HepG2 (cell line): ENCODE results near the gene CYB5R2. TPM values are rescaled to one million over a fixed set of nuclear protein-coding genes. Genes with fewer than 3 reads are reported as not detected.
A peak's percentile ranks its signal among the peaks of the same experiment; 100 is the strongest.

ENCODE experiments used
- ARNTL ChIP-seq: sonication (generic); formaldehyde crosslinking; IDR thresholded peaks from 2 replicates; pipeline ENCODE4 v1.4.0; 2020; ENCODE audit warnings: mild to moderate bottlenecking, missing genetic modification reagents
- BATF2 ChIP-seq: sonication (generic); formaldehyde crosslinking; IDR thresholded peaks from 2 replicates; pipeline ENCODE4 v1.8.0; 2022; ENCODE audit warnings: mild to moderate bottlenecking, missing genetic modification reagents, moderate library complexity
- CENPBD1 ChIP-seq: sonication (generic); formaldehyde crosslinking; IDR thresholded peaks from 2 replicates; pipeline ENCODE4 v1.8.0; 2022; ENCODE audit warnings: missing genetic modification reagents, low read depth, mild to moderate bottlenecking, borderline replicate concordance
- HNF1B ChIP-seq: sonication (generic); formaldehyde crosslinking; IDR thresholded peaks from 2 replicates; pipeline ENCODE4 v1.5.1; 2020; ENCODE audit warnings: mild to moderate bottlenecking, moderate library complexity, missing genetic modification reagents
- KLF16 ChIP-seq, 2 experiments: sonication (generic) in 1 of 2; formaldehyde crosslinking in 1 of 2; IDR thresholded peaks; 2 replicates each; pipeline versions ENCODE4 v1.6.1 to v1.8.0; 2016 to 2023; ENCODE audit warnings: missing genetic modification reagents in 2 of 2, missing compliant biosample characterization in 1 of 2
- LCORL ChIP-seq, 2 experiments: fragments of 450-650 bp in 1 of 2; sonication (generic) in 1 of 2; formaldehyde crosslinking in 1 of 2; IDR thresholded peaks; 2 replicates each; pipeline versions ENCODE4 v1.5.0 to v1.6.1; 2017 to 2020; ENCODE audit warnings: antibody characterized with exemption in 1 of 2, missing genetic modification reagents in 1 of 2
- MBD4 ChIP-seq: IDR thresholded peaks from 2 replicates; pipeline ENCODE4 v1.6.1; 2012; ENCODE audit warnings: low read length, inconsistent platforms, borderline replicate concordance
- MED8 ChIP-seq: sonication (generic); formaldehyde crosslinking; IDR thresholded peaks from 2 replicates; pipeline ENCODE4 v1.8.1; 2023; ENCODE audit warnings: mild to moderate bottlenecking, missing genetic modification reagents; ENCODE audit not compliant: insufficient replicate concordance
- NCOR1 ChIP-seq: fragments of 200-600 bp; sonication (generic); IDR thresholded peaks from 2 replicates; pipeline ENCODE4 v1.7.0; 2017; ENCODE audit warnings: antibody characterized with exemption, low read length, borderline replicate concordance
- NFE2 ChIP-seq: sonication (generic); formaldehyde crosslinking; IDR thresholded peaks from 2 replicates; pipeline ENCODE4 v1.4.0; 2020; ENCODE audit warnings: missing genetic modification reagents
- ONECUT2 ChIP-seq: sonication (generic); formaldehyde crosslinking; IDR thresholded peaks from 2 replicates; pipeline ENCODE4 v1.4.0; 2020; ENCODE audit warnings: missing genetic modification reagents
- POGK ChIP-seq: sonication (generic); formaldehyde crosslinking; conservative IDR thresholded peaks from 2 replicates; pipeline ENCODE4 v1.8.0; 2022; ENCODE audit warnings: mild to moderate bottlenecking, moderate library complexity, missing genetic modification reagents
- RAD21 ChIP-seq: fragments of 450-650 bp; formaldehyde crosslinking; IDR thresholded peaks from 2 replicates; pipeline ENCODE4 v1.5.0; 2020; ENCODE audit warnings: mild to moderate bottlenecking
- SOX5 ChIP-seq: IDR thresholded peaks from 2 replicates; pipeline ENCODE4 v1.6.1; 2016; ENCODE audit warnings: borderline replicate concordance
- SP1 ChIP-seq, 2 experiments: fragments of 450-650 bp in 1 of 2; sonication (generic) in 1 of 2; formaldehyde crosslinking in 1 of 2; IDR thresholded peaks; 2 replicates each; pipeline versions ENCODE4 v1.4.0 to v1.6.1; 2016 to 2020; ENCODE audit warnings: missing genetic modification reagents in 1 of 2
- SP5 ChIP-seq: IDR thresholded peaks from 2 replicates; pipeline ENCODE4 v1.6.1; 2016; ENCODE audit warnings: low read depth, borderline replicate concordance
- TFAP4 ChIP-seq: sonication (generic); IDR thresholded peaks from 2 replicates; pipeline ENCODE4 v1.6.1; 2016; ENCODE audit warnings: low read depth, borderline replicate concordance
- ZBTB1 ChIP-seq: sonication (generic); formaldehyde crosslinking; IDR thresholded peaks from 2 replicates; pipeline ENCODE4 v1.4.0; 2020; ENCODE audit warnings: missing genetic modification reagents, borderline replicate concordance
- ZIK1 ChIP-seq: sonication (generic); formaldehyde crosslinking; IDR thresholded peaks from 2 replicates; pipeline ENCODE4 v1.5.0; 2020; ENCODE audit warnings: mild to moderate bottlenecking, low read depth, missing genetic modification reagents, borderline replicate concordance
- ZNF280B ChIP-seq: sonication (generic); formaldehyde crosslinking; IDR thresholded peaks from 2 replicates; pipeline ENCODE4 v1.5.0; 2020; ENCODE audit warnings: missing genetic modification reagents, mild to moderate bottlenecking, borderline replicate concordance
- ZNF775 ChIP-seq: sonication (generic); formaldehyde crosslinking; IDR thresholded peaks from 2 replicates; pipeline ENCODE4 v1.4.0; 2020; ENCODE audit warnings: missing genetic modification reagents, mild to moderate bottlenecking, moderate library complexity, borderline replicate concordance
- polyA plus RNA-seq, 8 experiments: library from polyadenylated mRNA; depleted of rRNA in 3 of 8; stranded (reverse) in 7 of 8; unstranded in 1 of 8; fragments of >200 nt; fragmentation: Illumina TruSeq in 4 of 8; extraction: Trizol in 4 of 8; gene quantifications; 2 replicates each; pipeline versions ENCODE4 v1.2.1 to v1.2.3, GENCODE V29; 2011 to 2016; ENCODE audit warnings: low read depth in 4 of 8, missing spikeins in 1 of 8, mixed read lengths in 1 of 8; ENCODE audit not compliant: insufficient read depth in 1 of 8
- total RNA-seq, 5 experiments: library from RNA; depleted of rRNA; stranded (reverse); fragments of >200 nt; fragmentation: Illumina TruSeq; extraction: Trizol; gene quantifications; 2 replicates each; pipeline ENCODE4 v1.2.3, GENCODE V29; 2016; ENCODE audit warnings: low read depth in 1 of 5

Gene CYB5R2
- total and polyA plus RNA-seq, 2 of the 13 experiments (the other 11 are each of a cell fraction or from before 2014, with no cell fraction given) = 0.40 to 0.51 TPM

- TF ChIP-seq SP1 (IDR thresholded peaks at IDR 0.05) = no peak
- TF ChIP-seq SP1 (CRISPR knock-in tag; IDR thresholded peaks at IDR 0.05) = no peak
- no peak for TF ChIP-seq ARNTL (CRISPR knock-in tag)
- TF ChIP-seq KLF16 (CRISPR knock-in tag; IDR thresholded peaks at IDR 0.05) = no peak
- no peak for TF ChIP-seq BATF2 (CRISPR knock-in tag)
- TF ChIP-seq ONECUT2 (CRISPR knock-in tag) = no peak
- no peak for TF ChIP-seq MBD4
- TF ChIP-seq ZNF280B = no peak
- TF ChIP-seq CENPBD1 = no peak
- no peak for TF ChIP-seq ZIK1
- no peak for TF ChIP-seq MED8 (CRISPR knock-in tag)
- no peak for TF ChIP-seq SOX5 (CRISPR knock-in tag)
- no peak for TF ChIP-seq TFAP4
- TF ChIP-seq SP5 (CRISPR knock-in tag) = peak; percentile 40; the same call in 1 of the 2 replicates
- no peak for TF ChIP-seq ZBTB1 (CRISPR knock-in tag)
- TF ChIP-seq ZNF775 (CRISPR knock-in tag) = no peak
- TF ChIP-seq POGK (CRISPR knock-in tag) = 0 out of 2 replicates have a peak, but pooled peaks have one; percentile 5
- no peak for TF ChIP-seq HNF1B
- TF ChIP-seq NFE2 = no peak
- no peak for TF ChIP-seq RAD21 (CRISPR knock-in tag)
- TF ChIP-seq NCOR1 = no peak
- no peak for TF ChIP-seq LCORL (IDR thresholded peaks at IDR 0.05)
- 0 out of 2 replicates have a peak, but pooled peaks have one; percentile 55 for TF ChIP-seq LCORL (CRISPR knock-in tag; IDR thresholded peaks at IDR 0.05)
These were observed 17.8 kb downstream of the CYB5R2 start (continued) for GRCh38 chr11:7655253-7656217.
